ENCODE results near the gene POU6F1. TPM values are rescaled to one million over a fixed set of nuclear protein-coding genes. Genes with fewer than 3 reads are reported as not detected.
A peak's percentile ranks its signal among the peaks of the same experiment; 100 is the strongest.

Gene POU6F1
- polyA plus RNA-seq, 3 donors = 0.65 to 5.2 TPM; not detected in 1

GRCh38 chr12:51200806-51201205 lies 17.1 kb downstream of the POU6F1 start:
- H3K36me3 Mint-ChIP-seq = peaks cover 0 to 4% of the 10 kb centered on the region in 2 donors

GRCh38 chr12:51200156-51200555 lies 17.7 kb downstream of the POU6F1 start:
- peak overlapping the region in 3 of 7 donors; percentile 43 to 74 (median 50) for H3K27ac Mint-ChIP-seq
- Histone ChIP-seq H3K36me3 (replicated peaks in 1 of 2; ENCODE audit: control insufficient read depth in 1 of 2, insufficient read depth in 2 of 2, low read length in 2 of 2) (no peaks in the 10 kb centered on the region), H4K20me1 (ENCODE audit: insufficient read depth, low read length) (no peaks in the 10 kb centered on the region), H3K27ac (ENCODE audit: low read depth in 1 of 2, low read length in 2 of 2) (no peak overlapping the region), H3K9ac (ENCODE audit: insufficient read depth, low read length, poor library complexity, severe bottlenecking) (no peak overlapping the region), H3K4me1 (ENCODE audit: control insufficient read depth in 1 of 2, insufficient read depth in 2 of 2, low read length in 2 of 2) (peaks cover 14 to 16% of the 10 kb centered on the region in 2 donors), H3K79me2 (ENCODE audit: insufficient read depth, low read length) (no peaks in the 10 kb centered on the region), H3K9me3 (replicated peaks in 1 of 2; ENCODE audit: control insufficient read depth in 1 of 2, insufficient read depth in 1 of 2, low read length in 2 of 2) (no peaks in the 10 kb centered on the region), H3K27me3 (ENCODE audit: control insufficient read depth in 2 of 2, insufficient read depth in 2 of 2, low read length in 2 of 2) (no peaks in the 10 kb centered on the region), H3K4me2 (replicated peaks; ENCODE audit: extremely low read depth, low read length, poor library complexity, severe bottlenecking) (no peak overlapping the region), H2AFZ (ENCODE audit: insufficient read depth, low read depth, low read length, poor library complexity, severe bottlenecking) (no peak overlapping the region), H3K4me3 (replicated peaks in 1 of 3; ENCODE audit: low read depth in 2 of 3, low read length in 3 of 3) (no peak overlapping the region)
- no peak overlapping the region for H3K4me3 Mint-ChIP-seq
- H3K36me3 Mint-ChIP-seq = peaks cover 0 to 4% of the 10 kb centered on the region in 2 donors
- intact Hi-C loops (cut with micrococcal nuclease) = no loop called here
- DNase-seq = no peak
- peaks cover 17% of the 10 kb centered on the region for H3K4me1 Mint-ChIP-seq
- no peaks in the 10 kb centered on the region for H3K9me3 Mint-ChIP-seq
- H3K27me3 Mint-ChIP-seq (ENCODE audit: low read depth in 3 of 3) = peaks cover 0 to 1% (median 1%) of the 10 kb centered on the region in 3 donors
- no peak for TF ChIP-seq CTCF (IDR thresholded peaks at IDR 0.05)
- 100% methylated on average over 4 of the region's 7 CpGs for WGBS (ENCODE audit: insufficient coverage)

More at GRCh38 chr12:51200806-51201205, 17.1 kb downstream of the POU6F1 start:
- H3K4me2 ChIP-seq (replicated peaks; ENCODE audit: extremely low read depth, low read length, poor library complexity, severe bottlenecking) = no peak overlapping the region
- H3K27me3 Mint-ChIP-seq (ENCODE audit: low read depth in 3 of 3) = peaks cover 0 to 1% (median 1%) of the 10 kb centered on the region in 3 donors
- H3K27me3 ChIP-seq (ENCODE audit: control insufficient read depth in 2 of 2, insufficient read depth in 2 of 2, low read length in 2 of 2) = no peaks in the 10 kb centered on the region
- H3K27ac ChIP-seq (ENCODE audit: low read depth in 1 of 2, low read length in 2 of 2) = no peak overlapping the region
- no peaks in the 10 kb centered on the region for H3K36me3 ChIP-seq (replicated peaks in 1 of 2; ENCODE audit: control insufficient read depth in 1 of 2, insufficient read depth in 2 of 2, low read length in 2 of 2)
- no peak for TF ChIP-seq CTCF (IDR thresholded peaks at IDR 0.05)
- H3K9me3 Mint-ChIP-seq = no peaks in the 10 kb centered on the region
- intact Hi-C loops (cut with micrococcal nuclease) = no loop called here
- no peak overlapping the region for H2AFZ ChIP-seq (ENCODE audit: insufficient read depth, low read depth, low read length, poor library complexity, severe bottlenecking)
- no peaks in the 10 kb centered on the region for H4K20me1 ChIP-seq (ENCODE audit: insufficient read depth, low read length)
- no peak overlapping the region for H3K9ac ChIP-seq (ENCODE audit: insufficient read depth, low read length, poor library complexity, severe bottlenecking)
- WGBS (ENCODE audit: insufficient coverage) = 95% methylated on average over 7 of the region's 9 CpGs
- no peak overlapping the region for H3K4me3 Mint-ChIP-seq
- no peak overlapping the region for H3K4me3 ChIP-seq (replicated peaks in 1 of 3; ENCODE audit: low read depth in 2 of 3, low read length in 3 of 3)
- H3K4me1 ChIP-seq (ENCODE audit: control insufficient read depth in 1 of 2, insufficient read depth in 2 of 2, low read length in 2 of 2) = peaks cover 14 to 16% of the 10 kb centered on the region in 2 donors
- H3K27ac Mint-ChIP-seq = peak overlapping the region in 1 of 7 donors; percentile 1
- no peaks in the 10 kb centered on the region for H3K9me3 ChIP-seq (replicated peaks in 1 of 2; ENCODE audit: control insufficient read depth in 1 of 2, insufficient read depth in 1 of 2, low read length in 2 of 2)
- DNase-seq = no peak
- peaks cover 17% of the 10 kb centered on the region for H3K4me1 Mint-ChIP-seq
- H3K79me2 ChIP-seq (ENCODE audit: insufficient read depth, low read length) = no peaks in the 10 kb centered on the region

All from CD14-positive monocyte (primary cell).